Activated CD8-positive, alpha-beta T cell treated with anti-CD3 and anti-CD28 coated beads, Interleukin-2, amount 10 ng/mL, durations not matched to agents 7 days and 5 days (primary cell): ENCODE data around the gene TRIM3. TPM values are rescaled to one million over a fixed set of nuclear protein-coding genes. Genes with fewer than 3 reads are reported as not detected.
A peak's percentile ranks its signal among the peaks of the same experiment; 100 is the strongest.

Experiments
- ATAC-seq: fragments of 150-1000 bp; cut with Tn5 transposase; one replicate; pipeline ENCODE4 v1.10.0; 2021; ENCODE audit warnings: moderate library complexity
- CTCF ChIA-PET: fragments of 350-600 bp; sonication (Branson Sonifier 250); formaldehyde crosslinking; loops from one replicate; lab custom pipeline; 2021; ENCODE audit warnings: antibody characterized with exemption; lab: Charles Lee
- POLR2A ChIA-PET: fragments of 350-600 bp; sonication (Branson Sonifier 250); formaldehyde crosslinking; loops from one replicate; lab custom pipeline; 2021; ENCODE audit warnings: antibody characterized with exemption; lab: Charles Lee
- DNase-seq: peaks from one replicate; pipeline ENCODE4 v3.0.0-alpha.2; 2020
- H3K27ac Mint-ChIP-seq: one replicate; pipeline ENCODE4 v1.8.0; 2021; ENCODE audit warnings: mild to moderate bottlenecking, mixed read lengths
- H3K27me3 Mint-ChIP-seq: one replicate; pipeline ENCODE4 v1.8.0; 2021; ENCODE audit warnings: low read depth, mixed read lengths
- H3K36me3 Mint-ChIP-seq: one replicate; pipeline ENCODE4 v1.8.0; 2021; ENCODE audit warnings: low read depth, mixed read lengths
- H3K4me1 Mint-ChIP-seq: one replicate; pipeline ENCODE4 v1.8.0; 2021; ENCODE audit warnings: low read depth, mixed read lengths
- H3K4me3 Mint-ChIP-seq: one replicate; pipeline ENCODE4 v1.8.0; 2021; ENCODE audit warnings: mild to moderate bottlenecking, mixed read lengths
- H3K9me3 Mint-ChIP-seq: one replicate; pipeline ENCODE4 v1.8.0; 2022; ENCODE audit warnings: mixed read lengths; ENCODE audit not compliant: insufficient read depth
- total RNA-seq, 2 experiments: library from RNA; stranded (reverse); gene quantifications; one replicate each; pipeline ENCODE4 v1.2.3, GENCODE V29; 2021

The TRIM3 gene
- total RNA-seq, 2 experiments from 2014 or later = 5.7 to 7.5 TPM

- Mint-ChIP-seq H3K36me3 (no peaks in the 10 kb centered on the region), H3K4me3 (no peak overlapping the region), H3K9me3 (no peaks in the 10 kb centered on the region), H3K4me1 (peaks cover 6% of the 10 kb centered on the region), H3K27ac (no peak overlapping the region), H3K27me3 (no peaks in the 10 kb centered on the region)
- ChIA-PET CTCF (interaction anchor here (0.6 to 14.8 kb wide), 20 partner anchors 9 to 244 kb away, joined by 3 to 657 read pairs (median 4); partner anchors contain the start of genes APBB1, ARFIP2, MRPL17 and SMPD1), POLR2A (interaction anchor here (0.9 kb wide), 1 partner anchor 29 kb away, joined by 3 read pairs; no protein-coding TSS in a partner anchor)
- ATAC-seq = peak; percentile 43
- DNase-seq = peak; percentile 43
These were observed 34.7 kb downstream of the TRIM3 start for GRCh38 chr11:6438979-6439571.

- CTCF ChIA-PET = interaction anchor here (0.6 to 14.8 kb wide), 16 partner anchors 8 to 87 kb away, joined by 3 to 657 read pairs (median 5); partner anchors contain the start of gene APBB1
These were observed 35.7 kb downstream of the TRIM3 start for GRCh38 chr11:6437993-6438392.

DNA sequence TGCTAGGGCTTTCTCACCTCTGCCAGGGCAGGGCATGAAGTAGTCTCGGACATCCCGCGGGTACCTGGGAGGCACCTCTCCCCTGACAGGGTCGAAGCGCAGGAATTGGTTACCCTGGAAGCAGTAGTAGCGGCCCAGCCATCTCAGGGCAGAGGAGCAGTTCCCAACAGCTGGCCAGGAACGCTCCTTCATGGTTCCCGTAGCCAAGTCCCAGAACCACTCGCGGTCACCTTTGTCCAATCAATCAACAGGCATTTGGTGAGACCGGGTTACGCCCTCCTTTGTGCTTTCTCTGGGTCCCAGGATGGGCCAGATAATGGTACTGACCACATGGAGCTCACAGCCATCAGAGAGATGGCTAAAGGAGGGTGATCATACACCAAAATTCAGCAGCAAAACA lies 36.3 kb downstream of the TRIM3 start:
- ChIA-PET POLR2A (interaction anchor here (0.7 to 1.2 kb wide), 5 partner anchors 18 to 58 kb away, joined by 3 to 5 read pairs (median 4); partner anchors contain the start of genes ARFIP2 and TIMM10B), CTCF (interaction anchor here (0.6 to 14.8 kb wide), 11 partner anchors 8 to 94 kb away, joined by 3 to 657 read pairs (median 5); no protein-coding TSS in a partner anchor)
- H3K36me3 Mint-ChIP-seq = no peaks in the 10 kb centered on the region
- H3K9me3 Mint-ChIP-seq = no peaks in the 10 kb centered on the region
- no peak overlapping the region for H3K27ac Mint-ChIP-seq
- peaks cover 5% of the 10 kb centered on the region for H3K27me3 Mint-ChIP-seq
- DNase-seq (no peak), ATAC-seq (no peak)
- H3K4me1 Mint-ChIP-seq = peaks cover 6% of the 10 kb centered on the region
- H3K4me3 Mint-ChIP-seq = no peak overlapping the region

More at GRCh38 chr11:6437993-6438392, 35.7 kb downstream of the TRIM3 start:
- Mint-ChIP-seq H3K27ac (no peak overlapping the region), H3K27me3 (peaks cover 5% of the 10 kb centered on the region), H3K4me3 (no peak overlapping the region), H3K4me1 (peaks cover 6% of the 10 kb centered on the region), H3K36me3 (no peaks in the 10 kb centered on the region), H3K9me3 (no peaks in the 10 kb centered on the region)
- ATAC-seq (peak; percentile 67), DNase-seq (peak; percentile 59)
- POLR2A ChIA-PET = interaction anchor here (0.7 to 1.2 kb wide), 5 partner anchors 19 to 59 kb away, joined by 3 to 5 read pairs (median 4); partner anchors contain the start of genes ARFIP2 and TIMM10B

GRCh38 chr11:6433998-6434660 lies 39.6 kb downstream of the TRIM3 start:
- H3K9me3 Mint-ChIP-seq = no peaks in the 10 kb centered on the region
- CTCF ChIA-PET = interaction anchor here (0.7 to 5.4 kb wide), 4 partner anchors 9 to 56 kb away, joined by 3 to 41 read pairs (median 6); no protein-coding TSS in a partner anchor
- peaks cover 5% of the 10 kb centered on the region for H3K27me3 Mint-ChIP-seq
- H3K4me3 Mint-ChIP-seq = no peak overlapping the region
- H3K27ac Mint-ChIP-seq = no peak overlapping the region
- peaks cover 6% of the 10 kb centered on the region for H3K4me1 Mint-ChIP-seq
- POLR2A ChIA-PET = no interaction called here
- DNase-seq (no peak), ATAC-seq (no peak)
- H3K36me3 Mint-ChIP-seq = no peaks in the 10 kb centered on the region

DNA sequence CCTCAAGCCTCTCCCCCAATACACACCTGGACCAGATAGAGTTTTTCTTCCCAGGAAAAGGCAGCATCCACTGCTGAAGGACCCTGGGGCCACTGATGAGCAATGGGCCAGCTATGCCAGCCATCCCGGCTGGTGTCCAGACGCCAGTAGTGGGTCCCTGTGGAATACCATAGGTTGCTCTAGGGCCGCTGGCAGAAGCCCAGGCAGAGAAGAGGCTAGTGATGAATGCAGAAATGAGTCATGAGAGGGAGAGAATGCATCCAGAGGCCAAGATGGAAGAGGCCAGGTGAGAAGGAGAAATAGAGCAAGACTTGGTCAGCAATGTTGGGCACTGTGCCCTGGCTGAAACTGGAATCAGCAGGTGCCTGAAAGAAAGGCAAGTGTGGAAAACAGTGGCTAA lies 41.9 kb downstream of the TRIM3 start:
- Mint-ChIP-seq H3K9me3 (no peaks in the 10 kb centered on the region), H3K36me3 (no peaks in the 10 kb centered on the region), H3K4me1 (peaks cover 6% of the 10 kb centered on the region), H3K27ac (no peak overlapping the region), H3K27me3 (peaks cover 15% of the 10 kb centered on the region), H3K4me3 (no peak overlapping the region)
- no peak for ATAC-seq
- no peak for DNase-seq
- POLR2A ChIA-PET = no interaction called here
- CTCF ChIA-PET = interaction anchor here (2.2 to 5.4 kb wide), 2 partner anchors 12 to 53 kb away, joined by 13 to 41 read pairs; no protein-coding TSS in a partner anchor

DNA sequence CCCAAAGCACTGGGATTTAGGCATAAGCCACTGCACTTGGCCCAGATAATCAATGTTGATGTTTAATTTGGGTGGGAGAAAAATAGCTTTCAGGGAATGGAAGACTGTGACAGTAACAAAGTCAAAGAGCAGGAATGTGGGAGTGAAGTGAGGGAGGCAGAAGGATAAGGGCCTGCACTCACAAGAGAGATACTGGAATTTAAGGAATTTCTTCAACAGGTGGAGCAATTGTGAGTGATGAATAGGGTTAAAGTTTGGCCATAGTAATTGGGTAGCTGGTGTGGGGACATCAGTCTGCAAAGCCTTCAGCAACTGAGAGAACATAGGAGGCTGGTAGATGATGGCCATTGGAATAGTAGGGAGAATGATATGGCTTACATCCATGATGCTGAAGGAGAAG lies 46.2 kb downstream of the TRIM3 start:
- no peak overlapping the region for H3K27ac Mint-ChIP-seq
- POLR2A ChIA-PET = interaction anchor here (0.8 kb wide), 1 partner anchor 9 kb away, joined by 3 read pairs; the partner anchor contains the start of gene APBB1
- H3K9me3 Mint-ChIP-seq = no peaks in the 10 kb centered on the region

DNA sequence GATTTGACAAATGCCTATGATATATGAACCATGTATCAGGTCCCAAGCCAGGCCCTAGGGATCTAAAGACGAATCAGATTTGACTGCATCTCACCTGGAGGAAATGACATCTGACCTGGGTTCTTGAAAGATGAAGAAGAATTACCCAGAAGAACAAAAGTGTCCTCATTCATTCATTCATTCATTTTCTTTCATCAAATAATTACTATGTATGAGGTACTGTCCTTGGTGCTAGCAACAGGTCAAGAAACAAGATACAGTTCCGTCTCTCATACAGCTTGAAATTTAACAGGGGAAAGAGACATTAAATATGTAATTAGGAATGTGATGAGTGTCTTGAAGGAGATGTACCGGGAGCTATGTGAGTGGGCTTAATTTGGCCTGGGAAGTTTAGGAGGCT lies 53.1 kb downstream of the TRIM3 start:
- no peak overlapping the region for H3K4me3 Mint-ChIP-seq
- POLR2A ChIA-PET = no interaction called here

More for the DNA sequence above, 46.2 kb downstream of the TRIM3 start:
- no peaks in the 10 kb centered on the region for H3K4me1 Mint-ChIP-seq
- no peaks in the 10 kb centered on the region for H3K36me3 Mint-ChIP-seq
- CTCF ChIA-PET = interaction anchor here (1.2 to 2.6 kb wide), 6 partner anchors 11 to 104 kb away, joined by 4 to 14 read pairs (median 8); partner anchors contain the start of gene HPX
- ATAC-seq (no peak), DNase-seq (no peak)
- peaks cover 39% of the 10 kb centered on the region for H3K27me3 Mint-ChIP-seq
- no peak overlapping the region for H3K4me3 Mint-ChIP-seq

GRCh38 chr11:6419009-6419631 lies 54.6 kb downstream of the TRIM3 start, which contains the start of gene APBB1:
Gene APBB1 (minus strand): TSS chr11:6419094. CDS start chr11:6411347, 7,747 bp downstream.
- H3K27me3 Mint-ChIP-seq = peaks cover 25% of the 10 kb centered on the region
- peak within 1 kb of the TSS; percentile 75 for H3K4me3 Mint-ChIP-seq
- ChIA-PET CTCF (interaction anchor here (0.9 to 4.8 kb wide), 9 partner anchors 9 to 43 kb away, joined by 3 to 35 read pairs (median 5); partner anchors contain the start of gene SMPD1), POLR2A (interaction anchor here (0.7 to 4.3 kb wide), 7 partner anchors 9 to 40 kb away, joined by 3 to 27 read pairs (median 3); partner anchors contain the start of gene SMPD1)
- DNase-seq (peak; percentile 72), ATAC-seq (peak; percentile 73)
- no peaks in the 10 kb centered on the region for H3K36me3 Mint-ChIP-seq
- peaks cover 5% of the 10 kb centered on the region for H3K4me1 Mint-ChIP-seq
- no peaks in the 10 kb centered on the region for H3K9me3 Mint-ChIP-seq
- peak within 1 kb of the TSS; percentile 30 for H3K27ac Mint-ChIP-seq

More for the DNA sequence above, 53.1 kb downstream of the TRIM3 start:
- Mint-ChIP-seq H3K27me3 (peaks cover 37% of the 10 kb centered on the region), H3K27ac (no peak overlapping the region), H3K9me3 (no peaks in the 10 kb centered on the region), H3K36me3 (no peaks in the 10 kb centered on the region), H3K4me1 (peaks cover 5% of the 10 kb centered on the region)
- ATAC-seq (no peak), DNase-seq (no peak)
- CTCF ChIA-PET = interaction anchor here (0.6 to 1.4 kb wide), 3 partner anchors 17 to 42 kb away, joined by 3 to 5 read pairs (median 3); no protein-coding TSS in a partner anchor

- peaks cover 5% of the 10 kb centered on the region for H3K4me1 Mint-ChIP-seq
- no peaks in the 10 kb centered on the region for H3K9me3 Mint-ChIP-seq
- H3K36me3 Mint-ChIP-seq = no peaks in the 10 kb centered on the region
- H3K27ac Mint-ChIP-seq = no peak overlapping the region
- CTCF ChIA-PET = interaction anchor here (1.3 to 4.8 kb wide), 7 partner anchors 9 to 43 kb away, joined by 3 to 35 read pairs (median 6); partner anchors contain the start of gene SMPD1
- DNase-seq = no peak
- POLR2A ChIA-PET = interaction anchor here (0.7 to 4.3 kb wide), 5 partner anchors 9 to 40 kb away, joined by 3 to 27 read pairs (median 7); partner anchors contain the start of gene SMPD1
- peak overlapping the region; percentile 24 for H3K4me3 Mint-ChIP-seq
- peaks cover 20% of the 10 kb centered on the region for H3K27me3 Mint-ChIP-seq
- peak; percentile 23 for ATAC-seq
These were observed 55.2 kb downstream of the TRIM3 start for GRCh38 chr11:6418557-6419008.

DNA sequence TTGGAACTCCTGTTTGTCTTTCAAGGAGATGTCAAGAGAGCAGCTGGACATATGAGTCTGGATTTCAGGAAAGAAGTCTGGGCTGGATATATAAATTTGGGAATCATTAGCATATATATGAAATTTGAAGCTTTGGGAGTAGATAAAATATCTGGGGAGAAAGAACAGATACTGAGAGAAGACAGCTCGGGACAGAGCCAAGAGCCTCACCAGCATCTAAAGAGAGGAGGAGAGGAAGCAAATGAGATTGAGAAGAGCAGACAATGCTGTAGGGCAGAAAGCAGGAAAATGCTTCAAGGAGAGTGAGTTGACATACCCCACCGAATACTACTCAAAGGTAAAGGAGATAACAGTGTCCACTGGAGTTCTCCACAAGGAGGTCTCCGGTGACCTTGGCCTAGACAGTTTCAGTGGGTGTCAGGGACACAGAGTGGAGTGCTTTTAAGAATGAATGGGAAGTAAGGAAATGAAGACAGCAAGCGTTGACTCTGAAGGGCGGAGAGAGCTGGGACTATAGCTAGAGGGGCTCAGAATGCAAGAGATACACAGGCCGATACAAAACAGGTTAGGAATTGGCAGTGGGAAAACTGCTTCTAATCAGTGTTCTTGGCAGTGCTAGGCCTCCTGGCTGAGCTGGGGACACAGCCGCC lies 55.7 kb downstream of the TRIM3 start:
- H3K27me3 Mint-ChIP-seq = peaks cover 15% of the 10 kb centered on the region
- no peak for ATAC-seq
- peaks cover 5% of the 10 kb centered on the region for H3K4me1 Mint-ChIP-seq
- no peak for DNase-seq
- H3K9me3 Mint-ChIP-seq = no peaks in the 10 kb centered on the region
- CTCF ChIA-PET = interaction anchor here (0.9 to 4.8 kb wide), 7 partner anchors 8 to 39 kb away, joined by 3 to 35 read pairs (median 5); no protein-coding TSS in a partner anchor
- POLR2A ChIA-PET = interaction anchor here (0.9 to 4.3 kb wide), 3 partner anchors 11 to 28 kb away, joined by 3 to 27 read pairs (median 7); partner anchors contain the start of gene SMPD1
- no peaks in the 10 kb centered on the region for H3K36me3 Mint-ChIP-seq
- no peak overlapping the region for H3K27ac Mint-ChIP-seq
- no peak overlapping the region for H3K4me3 Mint-ChIP-seq
